Tongue (tissue), 2 donors: ENCODE measurements around the gene UPK2. TPM values are rescaled to one million over a fixed set of nuclear protein-coding genes. Genes with fewer than 3 reads are reported as not detected.

Source experiments
- DNase-seq: peaks from one replicate; pipeline ENCODE4 v3.0.0-alpha.2; 2015
- total RNA-seq: library from RNA; depleted of rRNA; stranded (reverse); fragments of >200 nt; gene quantifications from one replicate; pipeline ENCODE4 v1.2.3, GENCODE V29; 2014

Gene UPK2
- not detected for total RNA-seq

- DNase-seq = peak; percentile 90
Measured at GRCh38 chr11:118956094-118956846, at the start of gene UPK2. Gene UPK2, plus strand, starts transcription at chr11:118956298. Its CDS starts 53 bp downstream, at chr11:118956351.

GRCh38 chr11:118907051-118908042 lies 48.8 kb upstream of the UPK2 start:
- peak; percentile 93 for DNase-seq

GRCh38 chr11:118908264-118908663 lies 47.8 kb upstream of the UPK2 start:
- DNase-seq = no peak

GRCh38 chr11:118908901-118909618 lies 47.0 kb upstream of the UPK2 start:
- peak; percentile 98 for DNase-seq

- DNase-seq = no peak
Measured at GRCh38 chr11:118909619-118910308, 46.3 kb upstream of the UPK2 start.

- DNase-seq = peak; percentile 93
Measured at GRCh38 chr11:118910309-118911112, 45.6 kb upstream of the UPK2 start.

GRCh38 chr11:118911113-118911879 lies 44.8 kb upstream of the UPK2 start:
- DNase-seq = no peak

GRCh38 chr11:118911880-118912741 lies 44.0 kb upstream of the UPK2 start:
- DNase-seq = peak; percentile 79

GRCh38 chr11:118912742-118913410 lies 43.2 kb upstream of the UPK2 start:
- no peak for DNase-seq

GRCh38 chr11:118913411-118914125 lies 42.5 kb upstream of the UPK2 start:
- peak; percentile 32 for DNase-seq

GRCh38 chr11:118914178-118914918 lies 41.8 kb upstream of the UPK2 start:
- peak; percentile 74 for DNase-seq

- DNase-seq = no peak
Measured at GRCh38 chr11:118914987-118915386, 41.1 kb upstream of the UPK2 start.

GRCh38 chr11:118915396-118915795 lies 40.7 kb upstream of the UPK2 start:
- no peak for DNase-seq

GRCh38 chr11:118915941-118916841 lies 39.9 kb upstream of the UPK2 start:
- peak; percentile 72 for DNase-seq

- DNase-seq = peak; percentile 57
Measured at GRCh38 chr11:118916842-118917388, 39.2 kb upstream of the UPK2 start.
